C1 segment of cervical spinal cord (tissue), 14 donors: Measurements from ENCODE around the gene LIPF.
"Not testable (repeated sequence)": the region's sequence is repeated elsewhere in the genome, so short reads cannot be mapped to it uniquely, and the experiment has no call there.

ENCODE experiments used
- DNase-seq, 14 donors: peaks; one replicate each; lab custom pipeline; 2025; lab: John Stamatoyannopoulos, UW

The LIPF gene

DNA sequence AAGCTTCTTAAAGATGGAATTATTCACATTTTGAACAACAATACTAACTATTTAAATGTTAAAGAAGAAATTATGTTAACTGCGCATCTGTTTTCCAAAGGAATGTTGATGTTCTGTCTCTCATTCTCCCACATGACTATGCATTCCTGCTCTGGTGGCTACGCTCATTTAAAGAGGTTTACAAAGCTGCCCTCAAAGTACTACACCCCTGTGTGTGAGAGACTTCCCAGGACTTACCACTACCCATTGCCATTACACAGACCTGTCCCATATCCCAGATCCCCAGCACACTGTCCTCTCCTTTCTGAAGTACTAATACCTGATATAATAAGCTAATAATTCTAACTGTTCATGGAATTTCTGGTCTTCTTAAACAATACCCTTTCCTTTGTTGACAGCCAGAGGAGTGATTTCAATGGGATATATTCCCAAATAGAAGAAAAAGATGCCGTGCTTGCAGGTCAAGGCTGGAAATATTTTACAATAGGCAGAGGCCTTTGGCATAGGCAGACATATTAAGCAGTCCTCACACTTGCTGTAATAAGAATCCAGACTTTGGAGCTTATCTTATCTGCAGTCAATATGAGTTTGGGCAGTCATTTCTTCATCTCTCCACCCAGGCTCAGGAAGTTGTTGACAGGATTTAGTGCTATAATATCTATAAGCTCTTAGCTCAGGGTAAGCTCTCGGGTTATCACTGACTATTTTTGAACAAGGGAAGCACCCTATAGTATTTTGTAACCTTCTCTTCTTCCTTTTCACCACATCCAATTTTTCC, 12.2 kb downstream of the LIPF start:
- DNase-seq, result no peak

DNA sequence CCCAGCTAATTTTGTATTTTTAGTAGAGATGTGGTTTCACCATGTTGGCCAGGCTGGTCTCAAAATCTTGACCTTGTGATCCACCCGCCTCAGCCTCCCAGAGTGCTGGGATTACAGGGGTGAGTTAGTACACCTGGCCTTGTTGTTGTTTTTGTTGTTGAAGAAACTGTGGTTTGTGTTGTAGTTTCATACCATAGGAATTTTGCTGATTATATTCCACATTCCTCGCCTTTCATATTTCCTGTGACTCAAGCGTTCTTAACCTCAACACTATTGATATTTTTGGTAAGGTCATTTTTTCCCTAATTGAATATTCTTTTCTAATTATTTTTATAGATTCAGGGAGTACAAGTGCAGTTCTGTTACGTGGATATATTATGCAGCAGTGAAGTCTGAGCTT, 16.7 kb downstream of the LIPF start:
- DNase-seq, result no peak

DNA sequence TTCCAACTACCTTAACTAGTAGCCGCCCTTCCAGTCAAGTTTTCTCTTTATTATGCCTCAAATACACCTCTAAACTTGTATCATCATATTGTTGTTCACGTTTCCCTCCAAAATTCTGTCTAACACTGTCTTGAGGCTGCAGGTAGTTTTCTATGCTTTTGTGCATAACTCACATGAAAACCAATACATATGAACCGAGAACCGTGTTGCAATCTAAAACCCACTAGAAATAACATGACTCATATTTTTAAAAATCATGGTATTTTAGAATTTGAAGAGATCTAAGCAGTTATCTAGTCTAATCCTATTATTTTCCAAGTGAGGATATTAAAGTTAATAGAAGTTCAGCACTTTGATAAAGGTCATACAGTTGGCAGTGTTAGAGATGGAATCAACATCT, 18.2 kb downstream of the LIPF start:
- DNase-seq, result no peak

DNA sequence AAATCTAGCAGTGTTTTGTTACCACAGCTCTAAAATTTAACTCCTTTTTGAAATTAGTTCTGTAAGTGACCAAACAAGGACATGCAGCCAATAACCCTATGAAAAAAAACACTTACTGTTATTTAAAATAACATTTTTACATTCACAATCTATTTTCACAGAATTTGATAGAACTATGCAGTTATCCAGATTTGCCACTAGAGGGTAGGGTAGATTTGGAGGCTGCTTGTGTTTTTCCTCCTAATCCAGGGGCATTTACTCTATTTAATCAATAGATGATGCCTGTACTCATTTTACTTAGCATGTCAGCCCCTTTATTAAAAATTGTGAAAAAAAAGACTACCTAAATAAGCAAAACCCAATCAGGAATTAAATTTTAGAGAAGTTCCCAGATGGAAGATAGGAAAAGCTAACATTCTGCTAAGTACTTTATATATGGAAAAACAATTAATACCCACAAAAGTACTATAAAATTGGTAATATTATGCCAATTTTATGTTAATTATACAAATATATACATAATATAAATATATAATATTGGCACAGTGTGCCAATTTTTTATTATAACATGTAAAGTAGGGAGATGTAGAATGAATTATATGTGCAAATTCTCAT, 23.7 kb downstream of the LIPF start:
- DNase-seq, result no peak

DNA sequence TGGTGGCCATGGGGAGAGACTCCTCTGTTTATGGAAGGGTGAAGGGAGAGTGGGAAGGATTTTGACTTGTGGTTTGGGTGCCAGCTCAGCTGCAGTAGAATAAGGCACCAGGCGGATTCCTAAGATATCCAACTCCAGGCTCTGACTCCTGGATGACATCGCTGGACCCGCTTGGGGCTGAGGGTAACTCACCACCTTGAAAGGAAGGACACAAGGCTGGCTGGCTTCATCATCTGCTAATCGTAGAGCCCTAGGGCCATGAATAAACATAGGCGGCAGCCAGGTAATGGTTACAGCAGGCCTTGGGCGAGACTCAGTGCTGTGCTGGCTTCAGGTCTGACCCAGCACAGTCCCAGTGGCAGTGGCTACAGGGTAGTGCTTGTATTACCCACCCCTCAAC, 25.1 kb downstream of the LIPF start:
- DNase-seq, result no peak

DNA sequence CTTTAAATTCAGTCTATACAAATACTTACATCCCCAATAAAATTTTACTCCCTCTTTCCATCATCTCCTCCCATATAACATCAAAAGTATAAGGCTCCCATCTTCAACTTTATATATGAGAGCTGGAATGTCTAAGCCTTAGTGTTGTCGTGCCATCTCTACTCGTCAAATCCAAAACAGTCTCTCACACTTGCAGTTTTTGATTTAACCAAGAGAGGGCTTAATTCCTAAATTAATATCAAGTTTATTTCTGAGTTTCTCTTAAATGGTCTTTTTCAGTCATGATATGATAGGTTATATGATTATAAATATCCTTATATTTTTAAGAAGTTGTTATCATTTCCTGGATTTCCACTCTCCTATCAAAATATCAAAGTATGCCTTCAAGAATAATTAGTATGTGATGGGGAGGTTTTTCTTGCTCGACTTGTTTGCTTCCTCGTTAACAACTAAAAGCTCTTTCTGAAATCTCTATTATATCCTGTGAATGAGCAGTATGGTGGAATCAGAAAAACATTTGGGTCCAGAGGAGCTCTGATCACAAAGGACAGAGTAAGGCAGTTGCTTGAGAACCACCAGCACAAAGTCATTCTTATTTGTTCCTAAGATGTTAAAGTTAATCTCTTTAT, 29.3 kb downstream of the LIPF start:
- no peak for DNase-seq

DNA sequence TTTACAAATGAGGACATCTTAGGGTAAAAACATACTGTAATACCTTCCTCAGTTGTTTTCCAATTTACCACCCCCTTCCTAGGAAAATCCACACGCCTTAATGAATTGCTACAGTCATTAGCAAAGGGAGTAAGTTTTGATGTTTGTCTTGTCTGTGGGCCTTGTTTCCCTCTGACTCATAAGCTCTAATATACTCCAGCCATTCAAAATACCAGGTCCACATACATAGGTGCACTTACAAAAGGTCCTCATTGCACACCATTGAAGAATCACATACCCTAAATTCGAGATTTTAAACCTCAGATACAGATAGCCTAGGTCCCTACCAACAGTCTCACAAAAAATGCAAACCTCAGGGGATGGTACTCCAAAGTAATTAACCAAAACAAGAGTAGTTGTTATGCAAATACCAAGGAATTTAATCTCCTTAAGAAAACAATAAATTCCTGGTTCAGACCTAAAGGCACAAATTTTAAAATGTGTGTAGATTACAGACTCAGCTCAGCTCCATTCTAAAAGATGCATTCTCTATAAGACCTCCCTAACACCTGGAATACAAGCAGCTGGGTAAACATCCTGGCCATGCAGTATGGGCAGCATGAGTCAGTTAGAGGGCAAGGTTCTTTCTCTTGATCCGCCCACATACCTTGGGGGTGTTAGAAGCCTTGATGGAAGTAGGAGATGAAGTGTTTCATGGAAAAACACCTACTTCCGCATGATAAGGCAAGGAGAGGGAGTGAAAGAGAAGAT, 38.8 kb downstream of the LIPF start:
- no peak for DNase-seq

DNA sequence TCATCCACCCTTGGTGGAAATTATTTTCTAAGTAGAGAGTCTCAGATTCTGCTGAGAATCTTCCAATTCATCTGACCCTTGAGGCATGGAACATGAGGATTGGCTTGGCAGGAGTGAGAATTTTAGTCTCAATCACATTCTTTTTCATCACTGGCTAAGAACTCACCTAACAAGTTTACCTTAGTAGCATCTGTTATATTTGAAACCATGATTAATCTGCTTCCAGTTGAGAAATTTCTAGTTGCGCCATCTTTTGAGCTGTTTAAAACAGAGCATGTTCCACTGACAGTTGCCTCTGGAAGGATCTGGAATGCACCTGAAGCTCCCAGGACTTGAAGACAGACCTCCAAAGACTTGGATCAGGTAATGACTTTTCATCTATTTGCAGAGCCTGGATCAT, 41.7 kb downstream of the LIPF start, which contains the start of gene LIPK:
TSS of gene LIPK (plus strand) at position 292 of the 400 bp plus-strand sequence. CDS start 18,295 bp downstream, outside the sequence.
- no peak for DNase-seq

DNA sequence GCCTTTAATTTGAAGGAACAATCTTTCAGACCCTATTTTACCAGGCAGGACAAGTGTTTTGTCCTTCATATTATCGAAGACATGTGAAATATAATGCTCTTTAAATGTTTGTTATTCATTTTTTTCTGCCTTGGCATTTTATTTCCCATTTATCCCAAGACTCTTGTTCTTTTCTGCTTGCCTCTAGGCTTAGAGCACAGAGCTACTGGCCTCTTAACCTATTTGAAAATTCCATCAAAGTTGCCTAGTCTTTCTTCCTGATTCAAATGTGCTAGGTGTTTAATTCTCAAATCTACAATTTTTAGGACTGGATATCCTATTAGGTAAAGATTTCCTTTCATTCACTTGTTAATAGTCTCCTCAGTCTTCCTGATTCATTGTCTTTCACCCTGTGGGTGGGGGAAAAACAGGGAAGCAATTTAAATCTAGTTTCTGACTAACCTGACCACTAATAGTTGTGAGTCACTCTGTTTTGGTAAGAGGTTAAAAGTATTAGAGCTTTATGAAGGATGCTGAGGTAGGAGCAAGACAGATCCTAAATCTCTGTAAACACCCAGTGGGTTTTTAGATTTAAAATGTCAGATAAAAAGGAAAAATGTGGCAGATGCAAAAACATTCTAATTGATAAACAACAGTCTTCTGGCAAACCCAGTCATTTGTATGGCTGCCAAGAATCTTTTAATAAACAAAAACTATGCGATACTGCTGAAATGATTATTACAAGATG, 43.4 kb downstream of the LIPF start:
- DNase-seq, result no peak

DNA sequence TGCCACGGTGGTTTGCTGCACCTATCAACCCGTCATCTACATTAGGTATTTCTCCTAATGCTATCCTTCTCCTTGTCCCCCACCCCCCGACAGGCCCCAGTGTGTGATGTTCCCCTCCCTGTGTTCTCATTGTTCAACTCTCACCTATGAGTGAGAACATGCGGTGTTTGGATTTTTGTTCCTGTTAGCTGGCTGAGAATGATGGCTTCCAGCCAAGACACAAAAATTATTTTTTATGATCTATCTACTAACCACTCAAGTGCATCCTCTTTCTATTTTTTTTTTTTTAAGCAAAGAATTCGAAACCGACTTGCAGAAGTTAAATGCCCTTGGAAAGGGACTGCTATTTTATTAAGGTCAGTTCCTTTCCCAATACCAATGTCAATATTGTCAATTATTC, 45.1 kb downstream of the LIPF start:
- not testable (repeated sequence) for DNase-seq

DNA sequence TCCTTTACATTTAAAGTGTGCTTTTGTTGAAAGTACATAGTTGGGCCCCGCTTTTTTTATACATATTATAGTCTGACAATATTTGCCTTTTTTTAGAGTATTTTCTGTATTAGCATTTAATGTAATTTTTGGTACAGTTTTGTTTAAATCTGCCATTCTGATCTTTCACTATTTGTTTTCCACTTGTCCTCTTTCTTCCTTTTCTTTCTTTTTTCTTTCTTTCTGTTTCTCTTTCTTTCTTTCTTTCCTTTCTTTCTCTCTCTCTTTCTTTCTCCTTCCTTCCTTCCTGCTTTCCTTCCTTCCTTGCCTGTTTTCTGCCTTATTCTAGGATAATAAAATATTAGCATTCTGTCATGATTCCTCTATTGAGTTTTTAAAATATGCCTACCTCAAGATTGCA, 51.3 kb downstream of the LIPF start:
- DNase-seq, result no peak

DNA sequence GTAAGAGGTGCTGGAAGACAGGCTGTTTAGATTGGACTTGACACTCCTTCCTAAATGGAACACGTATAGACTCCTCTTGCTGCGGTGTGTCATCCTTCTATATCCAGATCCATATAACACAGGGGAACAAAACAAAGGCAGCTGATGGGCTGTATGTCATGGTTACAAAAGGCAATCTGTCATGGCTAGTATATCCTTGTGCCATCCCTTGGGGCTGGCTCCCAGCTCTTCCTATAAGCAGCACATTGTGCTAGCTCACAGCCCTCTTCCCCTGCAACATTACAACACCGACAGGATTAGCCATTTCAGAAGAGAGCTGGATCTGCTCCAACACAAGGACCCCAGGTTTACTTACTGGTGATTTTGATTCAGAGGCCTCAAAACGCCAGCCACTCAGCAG, 57.1 kb downstream of the LIPF start:
- DNase-seq, result no peak

DNA sequence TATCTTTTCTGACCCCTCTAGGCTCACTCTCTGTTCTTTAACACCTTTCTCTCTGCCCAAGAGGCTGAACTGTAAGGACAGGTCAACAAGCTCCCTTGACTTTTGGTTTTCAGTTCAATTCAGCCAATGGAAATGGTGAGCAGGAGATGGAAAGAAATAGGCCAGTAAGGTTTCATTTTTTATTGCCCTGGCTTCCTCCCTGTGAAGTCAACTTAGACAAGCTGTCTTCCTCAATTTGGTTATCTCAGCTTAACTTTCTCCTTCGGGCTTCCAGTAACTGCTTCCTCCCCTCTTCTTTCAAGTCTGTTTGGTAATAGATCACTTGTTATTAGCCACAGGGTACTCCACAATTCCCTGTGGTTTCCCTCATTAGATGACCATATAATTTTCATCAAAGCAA, 61.6 kb downstream of the LIPF start:
- no peak for DNase-seq

DNA sequence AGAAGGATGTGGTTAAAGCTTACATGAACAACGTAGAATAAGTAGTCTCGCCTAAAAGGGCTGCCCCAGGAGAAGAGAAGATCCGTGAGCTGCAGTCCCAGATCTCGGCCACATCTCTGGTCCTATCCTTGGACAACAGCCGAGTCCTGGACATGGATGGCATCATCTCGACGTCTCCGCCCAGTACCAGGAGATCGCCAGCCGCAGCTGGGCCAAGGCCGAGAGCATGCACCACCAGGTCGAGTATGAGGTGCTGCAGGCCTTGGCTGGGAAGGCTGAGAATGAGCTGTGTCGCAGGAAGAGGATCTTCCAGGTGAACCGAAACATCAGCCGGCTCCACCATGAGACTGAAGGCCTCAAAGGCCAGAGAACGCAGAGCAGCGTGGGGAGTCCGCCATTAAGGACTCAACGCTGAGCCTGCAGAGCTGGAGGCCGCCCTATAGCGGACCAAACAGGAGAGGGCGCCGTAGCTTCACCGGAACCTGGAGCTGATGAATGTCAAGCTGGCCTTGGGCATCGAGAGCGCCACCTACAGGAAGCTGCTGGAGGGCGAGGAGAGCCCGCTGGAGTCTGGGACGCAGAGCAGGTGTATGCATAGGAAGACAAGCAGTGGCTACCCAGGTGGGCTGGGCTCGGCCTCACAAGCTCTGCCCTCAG, 64.0 kb downstream of the LIPF start:
- no peak for DNase-seq
